WTC11 (cell line): Measurements from ENCODE around the gene NINL. TPM values are rescaled to one million over a fixed set of nuclear protein-coding genes. Genes with fewer than 3 reads are reported as not detected.
A peak's percentile ranks its signal among the peaks of the same experiment; 100 is the strongest.

Experiments used
- ATAC-seq: fragments of 200-7000 bp; cut with Tn5 transposase; 2 replicates; pipeline ENCODE4 v1.10.0; 2021; ENCODE audit warnings: mild to moderate bottlenecking, moderate library complexity
- CTCF ChIA-PET: fragments of 300-600 bp; sonication (Branson Sonifier 250); formaldehyde crosslinking; loops from one replicate; lab custom pipeline; 2021; ENCODE audit warnings: antibody characterized with exemption; lab: Charles Lee
- POLR2A ChIA-PET: fragments of 350-600 bp; sonication (Branson Sonifier 250); formaldehyde crosslinking; loops from one replicate; lab custom pipeline; 2021; ENCODE audit warnings: antibody characterized with exemption; lab: Charles Lee
- DNase-seq: peaks from one replicate; pipeline ENCODE4 v3.0.0; 2021; ENCODE audit warnings: low spot score
- H3K27ac Mint-ChIP-seq: 2 replicates; pipeline ENCODE4 v1.8.0; 2021; ENCODE audit warnings: mixed read lengths
- H3K27me3 Mint-ChIP-seq: 2 replicates; pipeline ENCODE4 v1.8.0; 2021; ENCODE audit warnings: low read depth, mild to moderate bottlenecking, moderate library complexity, mixed read lengths
- H3K36me3 Mint-ChIP-seq: 2 replicates; pipeline ENCODE4 v1.8.0; 2021; ENCODE audit warnings: mixed read lengths
- H3K4me1 Mint-ChIP-seq: 2 replicates; pipeline ENCODE4 v1.8.0; 2022; ENCODE audit warnings: mixed read lengths
- H3K4me3 Mint-ChIP-seq: 2 replicates; pipeline ENCODE4 v1.8.0; 2021; ENCODE audit warnings: mild to moderate bottlenecking, moderate library complexity, mixed read lengths
- H3K9me3 Mint-ChIP-seq: 2 replicates; pipeline ENCODE4 v1.8.0; 2021; ENCODE audit warnings: mixed read lengths
- ATF1 ChIP-seq: sonication (generic); formaldehyde crosslinking; IDR thresholded peaks from 2 replicates; pipeline ENCODE4 v1.8.1; 2023; ENCODE audit warnings: mild to moderate bottlenecking, moderate library complexity, missing genetic modification reagents
- CREB1 ChIP-seq: sonication (generic); formaldehyde crosslinking; IDR thresholded peaks from 2 replicates; pipeline ENCODE4 v1.8.0; 2023; ENCODE audit warnings: mild to moderate bottlenecking, missing genetic modification reagents
- CREM ChIP-seq: sonication (generic); formaldehyde crosslinking; IDR thresholded peaks from 2 replicates; pipeline ENCODE4 v1.8.1; 2022; ENCODE audit warnings: mild to moderate bottlenecking, missing genetic modification reagents, moderate library complexity
- ETV6 ChIP-seq: sonication (generic); formaldehyde crosslinking; IDR thresholded peaks from 2 replicates; pipeline ENCODE4 v1.8.1; 2022; ENCODE audit warnings: mild to moderate bottlenecking, missing genetic modification reagents
- FOXJ3 ChIP-seq: sonication (generic); formaldehyde crosslinking; IDR thresholded peaks from 2 replicates; pipeline ENCODE4 v1.9.0; 2021; ENCODE audit warnings: missing genetic modification reagents, mild to moderate bottlenecking, borderline replicate concordance
- HMGA2 ChIP-seq: fragments of 250-450 bp; sonication (Bioruptor Pico); IDR thresholded peaks from 2 replicates; pipeline ENCODE4 v1.4.0; 2021; ENCODE audit warnings: mild to moderate bottlenecking, moderate library complexity
- JUN ChIP-seq: sonication (generic); formaldehyde crosslinking; IDR thresholded peaks from 2 replicates; pipeline ENCODE4 v1.8.0; 2023; ENCODE audit warnings: mild to moderate bottlenecking, missing genetic modification reagents
- MXD4 ChIP-seq: fragments of 250-450 bp; sonication (Bioruptor Pico); IDR thresholded peaks from 2 replicates; pipeline ENCODE4 v1.8.0; 2021; ENCODE audit warnings: mild to moderate bottlenecking, moderate library complexity, borderline replicate concordance
- NFATC4 ChIP-seq: fragments of 250-450 bp; sonication (Bioruptor Pico); IDR thresholded peaks from 2 replicates; pipeline ENCODE4 v1.9.0; 2021; ENCODE audit warnings: mild to moderate bottlenecking
- PRRX2 ChIP-seq: fragments of 250-450 bp; sonication (Bioruptor Pico); IDR thresholded peaks from 2 replicates; pipeline ENCODE4 v1.8.0; 2021; ENCODE audit warnings: mild to moderate bottlenecking
- SMAD4 ChIP-seq: sonication (generic); formaldehyde crosslinking; IDR thresholded peaks from 2 replicates; pipeline ENCODE4 v1.8.0; 2022; ENCODE audit warnings: mild to moderate bottlenecking, missing genetic modification reagents
- ZNF121 ChIP-seq: sonication (generic); formaldehyde crosslinking; IDR thresholded peaks from 2 replicates; pipeline ENCODE4 v1.8.0; 2023; ENCODE audit warnings: missing genetic modification reagents
- total RNA-seq: library from RNA; stranded (reverse); gene quantifications from 3 replicates; pipeline ENCODE4 v1.2.3, GENCODE V29; 2021
- TF ChIP-seq, protein P1 (sequence below): fragments of 250-450 bp; sonication (Bioruptor Pico); IDR thresholded peaks from 2 replicates; pipeline ENCODE4 v1.9.0; 2021; ENCODE audit warnings: moderate library complexity, mild to moderate bottlenecking, inconsistent platforms, borderline replicate concordance
- TF ChIP-seq, protein P2 (sequence below): fragments of 250-450 bp; sonication (Bioruptor Pico); IDR thresholded peaks from 2 replicates; pipeline ENCODE4 v1.9.0; 2021; ENCODE audit warnings: mild to moderate bottlenecking
- TF ChIP-seq, protein P3 (sequence below): sonication (generic); formaldehyde crosslinking; IDR thresholded peaks from 2 replicates; pipeline ENCODE4 v1.8.0; 2022; ENCODE audit warnings: missing genetic modification reagents
- TF ChIP-seq, protein P4 (sequence below): sonication (generic); formaldehyde crosslinking; IDR thresholded peaks from 2 replicates; pipeline ENCODE4 v1.8.1; 2023; ENCODE audit warnings: mild to moderate bottlenecking, moderate library complexity, missing genetic modification reagents

The NINL gene
- total RNA-seq, 1 experiment from 2014 or later: 36.0 TPM

DNA sequence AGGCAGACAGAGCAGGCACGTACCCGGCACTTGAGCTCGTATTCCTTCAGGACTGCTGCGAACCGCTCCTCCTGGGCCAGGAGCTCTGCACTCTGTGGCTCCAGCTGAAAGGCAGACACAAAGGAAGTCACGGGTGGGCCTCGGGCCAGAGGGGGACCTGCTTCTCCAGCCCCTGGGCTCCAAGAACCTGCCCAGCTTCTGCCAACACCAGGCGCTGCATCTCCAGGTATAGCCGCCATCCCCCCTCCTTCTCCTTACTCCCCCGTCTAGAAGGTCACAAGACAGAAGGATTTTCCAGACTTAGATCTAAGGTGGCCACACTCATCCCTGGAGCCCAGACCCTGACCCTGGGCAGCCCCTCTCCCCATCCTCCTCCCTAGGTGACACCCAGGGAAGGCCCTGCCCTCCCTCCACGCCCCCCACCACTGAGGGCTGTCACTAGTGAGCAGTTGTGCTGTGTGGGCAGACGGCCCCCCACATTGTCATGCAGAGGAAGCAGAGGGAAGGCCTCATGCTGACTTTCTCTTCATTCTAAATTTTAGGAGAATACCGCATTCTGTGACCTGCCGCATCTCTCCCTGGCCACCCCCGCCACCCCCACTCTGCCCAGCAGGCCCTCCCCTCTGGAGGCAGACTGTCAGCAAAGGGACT is 96.0 kb downstream of the NINL start:
- H3K4me3 Mint-ChIP-seq: no peak overlapping the region
- CTCF ChIA-PET: interaction anchor here (0.6 to 1.5 kb wide), 7 partner anchors 19 to 242 kb away, joined by 3 to 5 read pairs (median 4); partner anchors contain the start of gene PYGB
- no peaks in the 10 kb centered on the region for H3K9me3 Mint-ChIP-seq

DNA sequence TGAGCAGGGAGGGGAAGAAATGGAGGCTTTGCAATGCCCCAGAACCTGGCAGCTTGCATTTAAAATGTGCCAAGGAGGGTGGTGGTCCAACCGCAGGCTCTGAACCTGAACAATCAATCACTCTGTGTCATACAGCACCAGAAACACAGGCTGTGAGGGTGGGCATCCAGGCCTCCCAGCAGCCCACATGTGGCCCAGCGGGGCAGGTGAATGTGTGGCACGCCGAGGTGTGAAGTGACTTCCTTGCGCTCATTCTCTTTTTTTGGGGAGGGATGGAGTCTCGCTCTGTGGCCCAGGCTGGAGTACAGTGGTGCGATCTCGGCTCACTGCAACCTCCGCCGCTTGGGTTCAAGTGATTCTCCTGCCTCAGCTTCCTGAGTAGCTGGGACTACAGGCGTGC is 97.4 kb downstream of the NINL start:
- no peak for ATAC-seq
- H3K9me3 Mint-ChIP-seq: no peaks in the 10 kb centered on the region
- H3K27me3 Mint-ChIP-seq: no peaks in the 10 kb centered on the region
- H3K4me3 Mint-ChIP-seq: no peak overlapping the region
- H3K4me1 Mint-ChIP-seq: peaks cover 24% of the 10 kb centered on the region
- ChIA-PET POLR2A (no interaction called here), CTCF (interaction anchor here (1.3 kb wide), 1 partner anchor 182 kb away, joined by 3 read pairs; no protein-coding TSS in a partner anchor)
- no peak for DNase-seq
- TF ChIP-seq, protein P1, sequence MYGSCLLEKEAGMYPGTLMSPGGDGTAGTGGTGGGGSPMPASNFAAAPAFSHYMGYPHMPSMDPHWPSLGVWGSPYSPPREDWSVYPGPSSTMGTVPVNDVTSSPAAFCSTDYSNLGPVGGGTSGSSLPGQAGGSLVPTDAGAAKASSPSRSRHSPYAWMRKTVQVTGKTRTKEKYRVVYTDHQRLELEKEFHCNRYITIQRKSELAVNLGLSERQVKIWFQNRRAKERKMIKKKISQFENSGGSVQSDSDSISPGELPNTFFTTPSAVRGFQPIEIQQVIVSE (CRISPR knock-in tag): no peak
- TF ChIP-seq, protein P2, sequence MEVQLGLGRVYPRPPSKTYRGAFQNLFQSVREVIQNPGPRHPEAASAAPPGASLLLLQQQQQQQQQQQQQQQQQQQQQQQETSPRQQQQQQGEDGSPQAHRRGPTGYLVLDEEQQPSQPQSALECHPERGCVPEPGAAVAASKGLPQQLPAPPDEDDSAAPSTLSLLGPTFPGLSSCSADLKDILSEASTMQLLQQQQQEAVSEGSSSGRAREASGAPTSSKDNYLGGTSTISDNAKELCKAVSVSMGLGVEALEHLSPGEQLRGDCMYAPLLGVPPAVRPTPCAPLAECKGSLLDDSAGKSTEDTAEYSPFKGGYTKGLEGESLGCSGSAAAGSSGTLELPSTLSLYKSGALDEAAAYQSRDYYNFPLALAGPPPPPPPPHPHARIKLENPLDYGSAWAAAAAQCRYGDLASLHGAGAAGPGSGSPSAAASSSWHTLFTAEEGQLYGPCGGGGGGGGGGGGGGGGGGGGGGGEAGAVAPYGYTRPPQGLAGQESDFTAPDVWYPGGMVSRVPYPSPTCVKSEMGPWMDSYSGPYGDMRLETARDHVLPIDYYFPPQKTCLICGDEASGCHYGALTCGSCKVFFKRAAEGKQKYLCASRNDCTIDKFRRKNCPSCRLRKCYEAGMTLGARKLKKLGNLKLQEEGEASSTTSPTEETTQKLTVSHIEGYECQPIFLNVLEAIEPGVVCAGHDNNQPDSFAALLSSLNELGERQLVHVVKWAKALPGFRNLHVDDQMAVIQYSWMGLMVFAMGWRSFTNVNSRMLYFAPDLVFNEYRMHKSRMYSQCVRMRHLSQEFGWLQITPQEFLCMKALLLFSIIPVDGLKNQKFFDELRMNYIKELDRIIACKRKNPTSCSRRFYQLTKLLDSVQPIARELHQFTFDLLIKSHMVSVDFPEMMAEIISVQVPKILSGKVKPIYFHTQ (CRISPR knock-in tag): no peak
- TF ChIP-seq, protein P3, sequence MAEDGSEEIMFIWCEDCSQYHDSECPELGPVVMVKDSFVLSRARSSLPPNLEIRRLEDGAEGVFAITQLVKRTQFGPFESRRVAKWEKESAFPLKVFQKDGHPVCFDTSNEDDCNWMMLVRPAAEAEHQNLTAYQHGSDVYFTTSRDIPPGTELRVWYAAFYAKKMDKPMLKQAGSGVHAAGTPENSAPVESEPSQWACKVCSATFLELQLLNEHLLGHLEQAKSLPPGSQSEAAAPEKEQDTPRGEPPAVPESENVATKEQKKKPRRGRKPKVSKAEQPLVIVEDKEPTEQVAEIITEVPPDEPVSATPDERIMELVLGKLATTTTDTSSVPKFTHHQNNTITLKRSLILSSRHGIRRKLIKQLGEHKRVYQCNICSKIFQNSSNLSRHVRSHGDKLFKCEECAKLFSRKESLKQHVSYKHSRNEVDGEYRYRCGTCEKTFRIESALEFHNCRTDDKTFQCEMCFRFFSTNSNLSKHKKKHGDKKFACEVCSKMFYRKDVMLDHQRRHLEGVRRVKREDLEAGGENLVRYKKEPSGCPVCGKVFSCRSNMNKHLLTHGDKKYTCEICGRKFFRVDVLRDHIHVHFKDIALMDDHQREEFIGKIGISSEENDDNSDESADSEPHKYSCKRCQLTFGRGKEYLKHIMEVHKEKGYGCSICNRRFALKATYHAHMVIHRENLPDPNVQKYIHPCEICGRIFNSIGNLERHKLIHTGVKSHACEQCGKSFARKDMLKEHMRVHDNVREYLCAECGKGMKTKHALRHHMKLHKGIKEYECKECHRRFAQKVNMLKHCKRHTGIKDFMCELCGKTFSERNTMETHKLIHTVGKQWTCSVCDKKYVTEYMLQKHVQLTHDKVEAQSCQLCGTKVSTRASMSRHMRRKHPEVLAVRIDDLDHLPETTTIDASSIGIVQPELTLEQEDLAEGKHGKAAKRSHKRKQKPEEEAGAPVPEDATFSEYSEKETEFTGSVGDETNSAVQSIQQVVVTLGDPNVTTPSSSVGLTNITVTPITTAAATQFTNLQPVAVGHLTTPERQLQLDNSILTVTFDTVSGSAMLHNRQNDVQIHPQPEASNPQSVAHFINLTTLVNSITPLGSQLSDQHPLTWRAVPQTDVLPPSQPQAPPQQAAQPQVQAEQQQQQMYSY (CRISPR knock-in tag): no peak
- no peak for TF ChIP-seq PRRX2
- no peak for TF ChIP-seq ATF1 (CRISPR knock-in tag)
- TF ChIP-seq HMGA2: no peak
- TF ChIP-seq CREM (CRISPR knock-in tag): no peak
- TF ChIP-seq ZNF121 (CRISPR knock-in tag): no peak
- no peak for TF ChIP-seq MXD4 (CRISPR knock-in tag)
- no peak for TF ChIP-seq FOXJ3 (CRISPR knock-in tag)
- no peak for TF ChIP-seq ETV6 (CRISPR knock-in tag)
- H3K36me3 Mint-ChIP-seq: peaks cover 47% of the 10 kb centered on the region
- H3K27ac Mint-ChIP-seq: no peak overlapping the region

More for the DNA sequence above, 96.0 kb downstream of the NINL start:
- Mint-ChIP-seq H3K36me3 (peaks cover 35% of the 10 kb centered on the region), H3K4me1 (peaks cover 24% of the 10 kb centered on the region), H3K27ac (no peak overlapping the region), H3K27me3 (no peaks in the 10 kb centered on the region)
- peak; percentile 33 for DNase-seq
- TF ChIP-seq CREB1 (no peak), SMAD4 (CRISPR knock-in tag) (no peak), NFATC4 (CRISPR knock-in tag) (no peak), JUN (CRISPR knock-in tag) (no peak)
- TF ChIP-seq, protein P4, sequence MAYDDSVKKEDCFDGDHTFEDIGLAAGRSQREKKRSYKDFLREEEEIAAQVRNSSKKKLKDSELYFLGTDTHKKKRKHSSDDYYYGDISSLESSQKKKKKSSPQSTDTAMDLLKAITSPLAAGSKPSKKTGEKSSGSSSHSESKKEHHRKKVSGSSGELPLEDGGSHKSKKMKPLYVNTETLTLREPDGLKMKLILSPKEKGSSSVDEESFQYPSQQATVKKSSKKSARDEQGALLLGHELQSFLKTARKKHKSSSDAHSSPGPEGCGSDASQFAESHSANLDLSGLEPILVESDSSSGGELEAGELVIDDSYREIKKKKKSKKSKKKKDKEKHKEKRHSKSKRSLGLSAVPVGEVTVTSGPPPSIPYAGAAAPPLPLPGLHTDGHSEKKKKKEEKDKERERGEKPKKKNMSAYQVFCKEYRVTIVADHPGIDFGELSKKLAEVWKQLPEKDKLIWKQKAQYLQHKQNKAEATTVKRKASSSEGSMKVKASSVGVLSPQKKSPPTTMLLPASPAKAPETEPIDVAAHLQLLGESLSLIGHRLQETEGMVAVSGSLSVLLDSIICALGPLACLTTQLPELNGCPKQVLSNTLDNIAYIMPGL (CRISPR knock-in tag): no peak
- POLR2A ChIA-PET: no interaction called here
- ATAC-seq: peak; percentile 43
